HEK293 (cell line): Measurements from ENCODE around the gene EEF2K.

ENCODE experiments used
- CTCF ChIA-PET: fragments of 350-600 bp; formaldehyde crosslinking; extraction: SDS; loops from one replicate; lab custom pipeline; 2021; ENCODE audit warnings: antibody characterized with exemption; lab: Yijun Ruan, JAX
- POLR2A ChIA-PET: fragments of 300-600 bp; formaldehyde crosslinking; extraction: SDS; loops from one replicate; lab custom pipeline; 2020; ENCODE audit warnings: antibody characterized with exemption, inconsistent platforms; lab: Yijun Ruan, JAX
- H3K27ac ChIP-seq: fragments of 200-500 bp; sonication (Bioruptor generic); 2 replicates; pipeline ENCODE4 v1.5.1; 2014; ENCODE audit warnings: low read depth, low read length, control low read depth, inconsistent platforms; ENCODE audit errors: extremely low read depth
- H3K36me3 ChIP-seq, 2 experiments: fragments of 200-500 bp in 1 of 2; sonication (Bioruptor generic) in 1 of 2; 1 replicate in 1 of 2; 2 replicates in 1 of 2; pipeline ENCODE4 v1.5.1; 2014 to 2017; ENCODE audit warnings: inconsistent platforms in 2 of 2, low read length in 2 of 2; ENCODE audit not compliant: control insufficient read depth in 2 of 2, insufficient read depth in 1 of 2
- H3K4me1 ChIP-seq: fragments of 200-500 bp; sonication (Bioruptor generic); 2 replicates; pipeline ENCODE4 v1.5.1; 2014; ENCODE audit warnings: mild to moderate bottlenecking, low read length, inconsistent platforms; ENCODE audit not compliant: control insufficient read depth, insufficient read depth
- H3K4me3 ChIP-seq: 2 replicates; pipeline ENCODE4 v1.5.1; 2011; ENCODE audit warnings: low read depth, mild to moderate bottlenecking, control low read depth, low read length, moderate library complexity
- H3K9me3 ChIP-seq: fragments of 200-500 bp; sonication (Bioruptor generic); 2 replicates; pipeline ENCODE4 v1.5.1; 2014; ENCODE audit warnings: low read depth, low read length, inconsistent platforms; ENCODE audit not compliant: control insufficient read depth, insufficient read depth
- GLI2 ChIP-seq: fragments of 450-650 bp; formaldehyde crosslinking; IDR thresholded peaks from 2 replicates; pipeline ENCODE4; 2017; ENCODE audit warnings: missing biosample characterization, missing genetic modification characterization, low read depth, borderline replicate concordance
- MYNN ChIP-seq: fragments of 450-650 bp; formaldehyde crosslinking; IDR thresholded peaks from 2 replicates; pipeline ENCODE4 v1.5.1; 2016; ENCODE audit warnings: missing biosample characterization, missing genetic modification characterization, borderline replicate concordance
- SETDB1 ChIP-seq: IDR thresholded peaks from one replicate; pipeline ENCODE4 v1.6.1; 2017; ENCODE audit warnings: mild to moderate bottlenecking, low read length, moderate library complexity, mixed read lengths; ENCODE audit not compliant: insufficient read length
- ZBTB20 ChIP-seq: fragments of 450-650 bp; formaldehyde crosslinking; IDR thresholded peaks from 2 replicates; pipeline ENCODE4 v1.5.1; 2016; ENCODE audit warnings: missing biosample characterization, missing genetic modification characterization
- ZBTB7A ChIP-seq: fragments of 450-650 bp; formaldehyde crosslinking; IDR thresholded peaks from 2 replicates; pipeline ENCODE4 v1.5.1; 2016; ENCODE audit warnings: low read depth, missing biosample characterization, missing genetic modification characterization
- ZNF132 ChIP-seq: fragments of 450-650 bp; formaldehyde crosslinking; IDR thresholded peaks from 2 replicates; pipeline ENCODE4 v1.5.1; 2017; ENCODE audit warnings: missing biosample characterization, missing genetic modification characterization, borderline replicate concordance
- ZNF146 ChIP-seq: fragments of 450-650 bp; formaldehyde crosslinking; IDR thresholded peaks from 2 replicates; pipeline ENCODE4 v1.5.1; 2016; ENCODE audit warnings: missing biosample characterization, missing genetic modification characterization
- ZNF175 ChIP-seq: fragments of 450-650 bp; formaldehyde crosslinking; IDR thresholded peaks from 2 replicates; pipeline ENCODE4 v1.5.1; 2016; ENCODE audit warnings: missing biosample characterization, missing genetic modification characterization
- ZNF394 ChIP-seq: fragments of 450-650 bp; formaldehyde crosslinking; IDR thresholded peaks from 2 replicates; pipeline ENCODE4 v1.5.1; 2016; ENCODE audit warnings: missing biosample characterization, missing genetic modification characterization, mild to moderate bottlenecking, moderate library complexity, borderline replicate concordance
- ZNF398 ChIP-seq: fragments of 450-650 bp; formaldehyde crosslinking; IDR thresholded peaks from 2 replicates; pipeline ENCODE4 v1.5.1; 2017; ENCODE audit warnings: missing biosample characterization, missing genetic modification characterization
- ZNF558 ChIP-seq: fragments of 450-650 bp; formaldehyde crosslinking; IDR thresholded peaks from 2 replicates; pipeline ENCODE4 v1.5.1; 2016; ENCODE audit warnings: missing biosample characterization, missing genetic modification characterization
- ZNF585B ChIP-seq: fragments of 450-650 bp; formaldehyde crosslinking; IDR thresholded peaks from 2 replicates; pipeline ENCODE4 v1.5.1; 2016; ENCODE audit warnings: missing biosample characterization, missing genetic modification characterization
- ZNF639 ChIP-seq: fragments of 450-650 bp; formaldehyde crosslinking; IDR thresholded peaks from 2 replicates; pipeline ENCODE4 v1.5.1; 2016; ENCODE audit warnings: missing biosample characterization, missing genetic modification characterization
- ZNF664 ChIP-seq: fragments of 450-650 bp; formaldehyde crosslinking; IDR thresholded peaks from 2 replicates; pipeline ENCODE4 v1.5.1; 2016; ENCODE audit warnings: missing biosample characterization, missing genetic modification characterization
- ZNF704 ChIP-seq: fragments of 450-650 bp; formaldehyde crosslinking; IDR thresholded peaks from 2 replicates; pipeline ENCODE4 v1.5.1; 2016; ENCODE audit warnings: missing biosample characterization, missing genetic modification characterization
- ZSCAN30 ChIP-seq: fragments of 450-650 bp; IDR thresholded peaks from 2 replicates; pipeline ENCODE4 v1.5.1; 2018; ENCODE audit warnings: missing biosample characterization, mild to moderate bottlenecking, missing genetic modification characterization, moderate library complexity
- TF ChIP-seq, protein P1 (sequence below): fragments of 450-650 bp; formaldehyde crosslinking; conservative IDR thresholded peaks from 2 replicates; pipeline ENCODE4 v1.5.1; 2016; ENCODE audit warnings: low read depth, missing biosample characterization, missing genetic modification characterization
- TF ChIP-seq, protein P2 (sequence below): fragments of 450-650 bp; formaldehyde crosslinking; IDR thresholded peaks from 2 replicates; pipeline ENCODE4 v1.5.1; 2017; ENCODE audit warnings: missing biosample characterization, missing genetic modification characterization

EEF2K gene

GRCh38 chr16:22267764-22268163 lies 61.7 kb downstream of the EEF2K start:
- CTCF ChIA-PET, result interaction anchor here (0.6 to 1.0 kb wide), 2 partner anchors 12 to 1365 kb away, joined by 3 to 4 read pairs; no protein-coding TSS in a partner anchor
- H3K36me3 ChIP-seq, result peaks cover 11 to 42% of the 10 kb centered on the region in 2 experiments; a peak in 2 of 3 replicates
- POLR2A ChIA-PET, result no interaction called here
- no peaks in the 10 kb centered on the region for H3K9me3 ChIP-seq
- no peak overlapping the region for H3K4me3 ChIP-seq
- no peaks in the 10 kb centered on the region for H3K4me1 ChIP-seq
- no peak overlapping the region for H3K27ac ChIP-seq
- no peak for TF ChIP-seq ZNF704 (tag by site-specific recombination)
- TF ChIP-seq, all 188 proteins: peak for 0

- CTCF ChIA-PET, result interaction anchor here (0.7 kb wide), 1 partner anchor 12 kb away, joined by 3 read pairs; no protein-coding TSS in a partner anchor
- POLR2A ChIA-PET, result no interaction called here
These were observed 64.4 kb downstream of the EEF2K start for GRCh38 chr16:22270525-22270924.

DNA sequence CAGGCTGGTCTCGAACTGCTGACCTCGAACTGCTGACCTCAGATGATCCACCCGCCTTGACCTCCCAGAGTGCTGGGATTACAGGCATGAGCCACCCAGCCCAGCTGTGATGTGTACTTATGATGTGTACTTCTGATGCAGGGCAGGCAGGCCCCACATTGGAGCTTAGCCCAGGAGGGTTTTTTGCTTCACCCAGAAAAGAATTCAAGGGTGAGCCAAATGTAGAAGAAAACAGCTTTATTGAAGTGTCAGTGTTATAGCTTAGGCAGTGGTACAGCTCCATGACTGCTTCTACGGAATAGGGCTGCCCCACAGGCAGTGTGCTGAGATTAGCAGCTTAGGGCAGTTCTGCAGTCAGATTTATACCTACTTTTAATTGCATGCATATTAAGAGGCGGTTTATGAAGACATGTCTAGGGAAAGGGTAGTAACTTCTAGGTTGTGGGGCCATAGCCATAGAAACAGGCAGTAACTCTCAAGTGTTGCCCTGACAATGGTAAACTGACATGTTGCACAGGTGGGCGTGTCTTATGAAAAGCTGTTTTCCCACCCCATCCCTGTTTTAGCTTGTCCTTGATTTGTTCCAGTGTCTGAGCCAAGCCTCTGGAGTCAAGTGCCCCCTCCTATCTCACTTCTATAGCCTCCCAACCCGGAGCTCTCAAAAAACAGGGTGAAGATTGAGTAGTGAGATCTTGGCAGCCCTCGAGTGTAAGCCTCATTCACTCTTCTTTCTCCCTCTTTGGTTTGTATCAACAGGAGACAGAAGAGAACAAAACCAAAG lies 67.0 kb downstream of the EEF2K start:
- ChIA-PET CTCF (no interaction called here), POLR2A (interaction anchor here (0.6 kb wide), 1 partner anchor 23 kb away, joined by 4 read pairs; no protein-coding TSS in a partner anchor)
- no peaks in the 10 kb centered on the region for H3K9me3 ChIP-seq
- no peaks in the 10 kb centered on the region for H3K4me1 ChIP-seq
- no peak overlapping the region for H3K27ac ChIP-seq
- H3K4me3 ChIP-seq, result no peak overlapping the region
- peaks cover 22 to 36% of the 10 kb centered on the region in 2 experiments; a peak in 2 of 3 replicates for H3K36me3 ChIP-seq
- no peak for TF ChIP-seq ZBTB7A
- TF ChIP-seq MYNN (tag by site-specific recombination), result no peak
- TF ChIP-seq ZBTB20, result no peak
- no peak for TF ChIP-seq ZNF664
- TF ChIP-seq GLI2 (tag by site-specific recombination), result no peak
- TF ChIP-seq ZNF175 (tag by site-specific recombination), result no peak
- no peak for TF ChIP-seq ZNF639 (tag by site-specific recombination)
- TF ChIP-seq, protein P1, sequence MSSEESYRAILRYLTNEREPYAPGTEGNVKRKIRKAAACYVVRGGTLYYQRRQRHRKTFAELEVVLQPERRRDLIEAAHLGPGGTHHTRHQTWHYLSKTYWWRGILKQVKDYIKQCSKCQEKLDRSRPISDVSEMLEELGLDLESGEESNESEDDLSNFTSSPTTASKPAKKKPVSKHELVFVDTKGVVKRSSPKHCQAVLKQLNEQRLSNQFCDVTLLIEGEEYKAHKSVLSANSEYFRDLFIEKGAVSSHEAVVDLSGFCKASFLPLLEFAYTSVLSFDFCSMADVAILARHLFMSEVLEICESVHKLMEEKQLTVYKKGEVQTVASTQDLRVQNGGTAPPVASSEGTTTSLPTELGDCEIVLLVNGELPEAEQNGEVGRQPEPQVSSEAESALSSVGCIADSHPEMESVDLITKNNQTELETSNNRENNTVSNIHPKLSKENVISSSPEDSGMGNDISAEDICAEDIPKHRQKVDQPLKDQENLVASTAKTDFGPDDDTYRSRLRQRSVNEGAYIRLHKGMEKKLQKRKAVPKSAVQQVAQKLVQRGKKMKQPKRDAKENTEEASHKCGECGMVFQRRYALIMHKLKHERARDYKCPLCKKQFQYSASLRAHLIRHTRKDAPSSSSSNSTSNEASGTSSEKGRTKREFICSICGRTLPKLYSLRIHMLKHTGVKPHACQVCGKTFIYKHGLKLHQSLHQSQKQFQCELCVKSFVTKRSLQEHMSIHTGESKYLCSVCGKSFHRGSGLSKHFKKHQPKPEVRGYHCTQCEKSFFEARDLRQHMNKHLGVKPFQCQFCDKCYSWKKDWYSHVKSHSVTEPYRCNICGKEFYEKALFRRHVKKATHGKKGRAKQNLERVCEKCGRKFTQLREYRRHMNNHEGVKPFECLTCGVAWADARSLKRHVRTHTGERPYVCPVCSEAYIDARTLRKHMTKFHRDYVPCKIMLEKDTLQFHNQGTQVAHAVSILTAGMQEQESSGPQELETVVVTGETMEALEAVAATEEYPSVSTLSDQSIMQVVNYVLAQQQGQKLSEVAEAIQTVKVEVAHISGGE, result no peak
- TF ChIP-seq SETDB1, result no peak
- TF ChIP-seq ZNF132 (tag by site-specific recombination), result no peak
- no peak for TF ChIP-seq ZNF585B (tag by site-specific recombination)
- TF ChIP-seq ZNF558, result no peak
- TF ChIP-seq ZSCAN30 (tag by site-specific recombination), result no peak
- no peak for TF ChIP-seq ZNF398

More at GRCh38 chr16:22270525-22270924, 64.4 kb downstream of the EEF2K start:
- Histone ChIP-seq H3K4me1 (no peaks in the 10 kb centered on the region), H3K36me3 (peaks cover 19 to 43% of the 10 kb centered on the region in 2 experiments; a peak in 2 of 3 replicates), H3K4me3 (no peak overlapping the region), H3K27ac (no peak overlapping the region), H3K9me3 (no peaks in the 10 kb centered on the region)
- TF ChIP-seq ZNF146 (peak; percentile 61), ZNF394 (tag by site-specific recombination) (no peak), ZSCAN30 (tag by site-specific recombination) (no peak)
- TF ChIP-seq, protein P2, sequence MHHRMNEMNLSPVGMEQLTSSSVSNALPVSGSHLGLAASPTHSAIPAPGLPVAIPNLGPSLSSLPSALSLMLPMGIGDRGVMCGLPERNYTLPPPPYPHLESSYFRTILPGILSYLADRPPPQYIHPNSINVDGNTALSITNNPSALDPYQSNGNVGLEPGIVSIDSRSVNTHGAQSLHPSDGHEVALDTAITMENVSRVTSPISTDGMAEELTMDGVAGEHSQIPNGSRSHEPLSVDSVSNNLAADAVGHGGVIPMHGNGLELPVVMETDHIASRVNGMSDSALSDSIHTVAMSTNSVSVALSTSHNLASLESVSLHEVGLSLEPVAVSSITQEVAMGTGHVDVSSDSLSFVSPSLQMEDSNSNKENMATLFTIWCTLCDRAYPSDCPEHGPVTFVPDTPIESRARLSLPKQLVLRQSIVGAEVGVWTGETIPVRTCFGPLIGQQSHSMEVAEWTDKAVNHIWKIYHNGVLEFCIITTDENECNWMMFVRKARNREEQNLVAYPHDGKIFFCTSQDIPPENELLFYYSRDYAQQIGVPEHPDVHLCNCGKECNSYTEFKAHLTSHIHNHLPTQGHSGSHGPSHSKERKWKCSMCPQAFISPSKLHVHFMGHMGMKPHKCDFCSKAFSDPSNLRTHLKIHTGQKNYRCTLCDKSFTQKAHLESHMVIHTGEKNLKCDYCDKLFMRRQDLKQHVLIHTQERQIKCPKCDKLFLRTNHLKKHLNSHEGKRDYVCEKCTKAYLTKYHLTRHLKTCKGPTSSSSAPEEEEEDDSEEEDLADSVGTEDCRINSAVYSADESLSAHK, result peak; percentile 88
